Measurements from ENCODE around the gene PIGW.

DNA sequence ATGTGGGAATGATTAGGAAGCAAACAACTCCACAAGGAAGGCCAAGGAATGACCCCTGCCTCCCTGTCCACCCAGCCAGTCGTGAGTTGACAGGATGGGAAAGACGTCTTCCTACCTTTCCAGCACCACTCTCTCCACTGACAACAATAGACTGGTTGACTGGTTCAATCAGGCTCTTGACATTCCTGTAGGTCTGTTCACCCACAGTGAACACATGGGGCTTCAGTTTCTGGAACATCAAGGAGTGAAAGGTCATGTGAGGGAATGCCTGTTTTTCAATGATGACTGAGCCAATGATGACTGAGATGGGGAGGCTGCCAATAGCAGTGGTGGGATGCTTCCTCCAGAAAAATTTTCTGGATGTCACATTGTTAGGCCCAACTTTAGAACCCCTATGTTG lies 9.7 kb upstream of the PIGW start:
- TF ChIP-seq CTCF (IDR thresholded peaks at IDR 0.05) (no peak), POLR2AphosphoS5 (IDR thresholded peaks at IDR 0.05) (no peak), POLR2A (IDR thresholded peaks at IDR 0.05; ENCODE audit: low read depth) (no peak)

Measured in esophagus muscularis mucosa (tissue), 3 donors.